Karpas-422 (cell line): Measurements from ENCODE around the gene ZNF646. TPM values are rescaled to one million over a fixed set of nuclear protein-coding genes. Genes with fewer than 3 reads are reported as not detected.

Experiments
- DNase-seq: peaks from one replicate; pipeline ENCODE4 v3.0.0-alpha.2; 2015
- H2AFZ ChIP-seq: fragments of 200-600 bp; sonication (generic); 2 replicates; pipeline ENCODE4 v1.6.1; 2014; ENCODE audit warnings: antibody characterized with exemption, low read length, mixed read lengths
- H3K27ac ChIP-seq: fragments of 200-600 bp; sonication (generic); 2 replicates; pipeline ENCODE4 v1.5.1; 2014; ENCODE audit warnings: mild to moderate bottlenecking, low read length, moderate library complexity
- H3K27me3 ChIP-seq: fragments of 200-600 bp; sonication (generic); 2 replicates; pipeline ENCODE4 v1.6.1; 2014; ENCODE audit warnings: low read length, mixed read lengths
- H3K36me3 ChIP-seq: fragments of 200-600 bp; sonication (generic); 2 replicates; pipeline ENCODE4 v1.6.1; 2014; ENCODE audit warnings: low read length, mixed read lengths; ENCODE audit not compliant: insufficient read depth
- H3K4me1 ChIP-seq: fragments of 200-600 bp; sonication (generic); 2 replicates; pipeline ENCODE4 v1.6.1; 2014; ENCODE audit warnings: mild to moderate bottlenecking, low read length, mixed read lengths
- H3K4me2 ChIP-seq: fragments of 200-600 bp; sonication (generic); 2 replicates; pipeline ENCODE4 v1.6.1; 2014; ENCODE audit warnings: low read length, low read depth, mild to moderate bottlenecking; ENCODE audit not compliant: poor library complexity, severe bottlenecking
- H3K4me3 ChIP-seq: fragments of 200-600 bp; sonication (generic); 2 replicates; pipeline ENCODE4 v1.5.1; 2014; ENCODE audit warnings: mild to moderate bottlenecking, antibody characterized with exemption, low read length, mixed read lengths
- H3K79me2 ChIP-seq: fragments of 200-600 bp; sonication (generic); 2 replicates; pipeline ENCODE4 v1.6.1; 2014; ENCODE audit warnings: mild to moderate bottlenecking, low read length, mixed read lengths
- H3K9ac ChIP-seq: fragments of 200-600 bp; sonication (generic); 2 replicates; pipeline ENCODE4 v1.6.0; 2014; ENCODE audit warnings: low read length
- H3K9me2 ChIP-seq: fragments of 200-600 bp; sonication (generic), shearing (Covaris generic); replicated peaks from 2 replicates; pipeline ENCODE4 v1.6.0; 2014; ENCODE audit warnings: mild to moderate bottlenecking, low read length, moderate library complexity; ENCODE audit not compliant: insufficient read depth
- H3K9me3 ChIP-seq: fragments of 300-700, 200-600 bp; sonication (generic); 2 replicates; pipeline ENCODE4 v1.6.1; 2014; ENCODE audit warnings: low read length, mixed read lengths
- H4K20me1 ChIP-seq: fragments of 200-600 bp; sonication (generic); 2 replicates; pipeline ENCODE4 v1.6.1; 2014; ENCODE audit warnings: mild to moderate bottlenecking, antibody characterized with exemption, low read length, low read depth; ENCODE audit not compliant: insufficient read depth
- total RNA-seq: library from RNA; depleted of rRNA; stranded (reverse); fragments of >200 nt; shearing (Covaris generic); gene quantifications from 2 replicates; pipeline ENCODE4 v1.2.3, GENCODE V29; 2014; ENCODE audit warnings: low replicate concordance

Gene ZNF646
- total RNA-seq, 1 experiment from 2014 or later: 22.0 TPM

GRCh38 chr16:31089199-31089598, 15.0 kb downstream of the ZNF646 start:
- Histone ChIP-seq H3K4me3 (no peak overlapping the region), H3K27ac (no peak overlapping the region), H3K79me2 (peaks cover 26% of the 10 kb centered on the region), H3K9ac (no peak overlapping the region), H3K9me3 (no peaks in the 10 kb centered on the region), H2AFZ (no peak overlapping the region), H4K20me1 (peaks cover 4% of the 10 kb centered on the region; the same call in 1 of the 2 replicates), H3K36me3 (0 out of 2 replicates have a peak, but pooled peaks cover 4% of the 10 kb centered on the region), H3K4me2 (no peak overlapping the region), H3K9me2 (no peaks in the 10 kb centered on the region), H3K27me3 (no peaks in the 10 kb centered on the region), H3K4me1 (peaks cover 22% of the 10 kb centered on the region)
- DNase-seq: no peak

DNA sequence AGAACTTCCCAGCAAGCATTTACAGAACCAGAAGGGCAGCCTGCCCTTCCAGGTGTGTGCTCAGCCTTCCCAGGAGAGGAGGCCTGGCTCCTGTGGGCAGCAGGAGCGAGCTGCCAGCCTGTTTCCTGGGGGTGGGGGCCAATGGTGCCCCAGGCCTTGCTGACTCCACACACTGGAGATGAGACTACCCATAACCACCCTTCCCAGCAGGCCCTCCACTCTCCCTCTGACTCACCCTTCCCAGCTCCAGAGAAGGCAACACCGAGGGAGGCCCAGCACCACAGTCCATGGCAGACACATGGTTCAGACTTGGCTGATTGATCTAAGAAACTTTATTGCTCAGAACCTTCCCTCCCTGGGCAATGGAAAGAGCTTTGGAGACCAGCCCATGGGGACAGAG, 16.3 kb downstream of the ZNF646 start:
- H3K9ac ChIP-seq: no peak overlapping the region
- DNase-seq: peak; percentile 29
- no peaks in the 10 kb centered on the region for H3K9me3 ChIP-seq

DNA sequence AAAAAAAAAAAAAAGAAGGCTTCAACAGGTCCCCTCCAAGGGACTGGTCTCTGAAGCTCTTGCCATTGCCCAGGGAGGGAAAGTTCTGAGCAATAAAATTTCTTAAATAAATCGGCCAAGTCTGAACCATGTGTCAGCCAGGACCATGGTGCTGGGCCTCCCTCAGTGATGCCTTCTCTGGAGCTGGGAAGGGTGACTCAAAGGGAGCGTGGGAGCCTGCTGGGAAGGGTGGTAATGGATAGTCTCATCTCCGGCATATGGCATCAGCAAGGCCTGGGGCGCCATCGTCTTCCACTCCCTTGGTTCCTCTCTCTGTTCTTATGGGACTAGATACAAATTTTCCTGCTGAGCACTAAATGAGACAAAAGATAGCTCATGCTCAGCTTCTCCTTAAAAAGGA, 18.1 kb downstream of the ZNF646 start:
- H3K36me3 ChIP-seq: 0 out of 2 replicates have a peak, but pooled peaks cover 4% of the 10 kb centered on the region
- H3K9me2 ChIP-seq: no peaks in the 10 kb centered on the region
- H3K27ac ChIP-seq: no peak overlapping the region
- H3K9me3 ChIP-seq: no peaks in the 10 kb centered on the region
- no peak overlapping the region for H3K4me3 ChIP-seq
- DNase-seq: peak; percentile 32
- H2AFZ ChIP-seq: no peak overlapping the region
- no peak overlapping the region for H3K9ac ChIP-seq
- H3K4me2 ChIP-seq: peak overlapping the region; percentile 89
- H3K79me2 ChIP-seq: peaks cover 31% of the 10 kb centered on the region
- H3K4me1 ChIP-seq: peaks cover 18% of the 10 kb centered on the region
- 0 out of 2 replicates have a peak, but pooled peaks cover 4% of the 10 kb centered on the region for H4K20me1 ChIP-seq
- no peaks in the 10 kb centered on the region for H3K27me3 ChIP-seq

More for the DNA sequence above, 16.3 kb downstream of the ZNF646 start:
- Histone ChIP-seq H3K27ac (no peak overlapping the region), H3K4me2 (no peak overlapping the region), H3K79me2 (peaks cover 31% of the 10 kb centered on the region), H4K20me1 (peaks cover 4% of the 10 kb centered on the region; the same call in 1 of the 2 replicates), H3K4me3 (no peak overlapping the region), H3K27me3 (no peaks in the 10 kb centered on the region), H3K9me2 (no peaks in the 10 kb centered on the region), H2AFZ (no peak overlapping the region), H3K4me1 (peaks cover 22% of the 10 kb centered on the region), H3K36me3 (0 out of 2 replicates have a peak, but pooled peaks cover 4% of the 10 kb centered on the region)

DNA sequence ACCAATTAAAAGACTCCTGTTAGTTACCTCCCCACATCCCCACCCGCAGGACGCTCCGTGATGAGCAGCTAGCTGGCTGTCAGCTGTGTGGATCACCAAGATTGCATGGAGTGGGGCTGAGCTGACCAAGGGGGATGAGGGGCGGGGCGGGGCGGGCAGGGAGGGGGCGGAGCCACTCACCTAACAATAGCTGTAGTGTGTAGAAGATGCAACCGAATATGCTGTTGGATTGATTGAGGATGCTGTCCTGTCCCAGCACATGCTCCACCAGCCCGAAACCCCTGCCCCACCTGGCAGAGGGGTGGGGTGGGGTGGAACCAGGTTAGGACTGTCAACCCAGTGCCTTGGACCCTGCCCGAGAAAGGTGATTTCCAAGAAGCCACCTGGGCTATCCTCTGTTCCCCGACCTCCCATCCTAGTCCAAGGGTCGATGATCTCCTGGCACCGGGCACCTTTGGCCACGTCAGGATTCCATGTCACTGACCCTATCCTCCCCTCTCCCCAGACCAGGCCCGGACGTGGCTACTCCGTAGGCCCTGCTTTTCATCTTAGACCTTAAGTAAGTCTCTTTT, 19.0 kb downstream of the ZNF646 start:
- Histone ChIP-seq H3K4me2 (peak overlapping the region; percentile 89), H3K4me1 (peaks cover 18% of the 10 kb centered on the region), H2AFZ (no peak overlapping the region), H3K79me2 (peaks cover 31% of the 10 kb centered on the region), H3K4me3 (peak overlapping the region; percentile 97), H3K36me3 (0 out of 2 replicates have a peak, but pooled peaks cover 4% of the 10 kb centered on the region), H3K9me3 (no peaks in the 10 kb centered on the region), H3K9ac (peak overlapping the region; percentile 92), H4K20me1 (0 out of 2 replicates have a peak, but pooled peaks cover 4% of the 10 kb centered on the region), H3K27ac (no peak overlapping the region; the same call in 1 of the 2 replicates), H3K27me3 (no peaks in the 10 kb centered on the region), H3K9me2 (no peaks in the 10 kb centered on the region)
- peak; percentile 68 for DNase-seq

DNA sequence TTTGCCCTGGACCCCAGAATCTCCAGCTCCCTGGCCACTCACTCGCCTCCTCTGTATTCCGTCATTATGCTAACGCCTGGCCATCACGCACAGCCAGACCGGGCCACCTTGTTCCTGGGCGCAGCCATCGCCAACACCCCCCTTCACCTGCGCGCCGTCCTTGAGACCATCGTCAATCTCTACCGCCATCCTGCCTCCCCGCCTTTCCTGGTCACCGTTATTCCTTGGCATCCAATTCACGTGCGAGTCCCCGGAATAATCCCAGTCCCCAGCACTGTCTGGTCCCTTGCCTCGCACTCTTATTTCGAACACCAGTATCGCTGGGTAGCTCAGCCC, 19.8 kb downstream of the ZNF646 start:
- Histone ChIP-seq H2AFZ (peak overlapping the region; percentile 58; the same call in 1 of the 2 replicates), H3K27ac (peak overlapping the region; percentile 69), H4K20me1 (0 out of 2 replicates have a peak, but pooled peaks cover 4% of the 10 kb centered on the region), H3K9ac (peak overlapping the region; percentile 92), H3K79me2 (peaks cover 31% of the 10 kb centered on the region), H3K27me3 (no peaks in the 10 kb centered on the region), H3K9me2 (no peaks in the 10 kb centered on the region), H3K36me3 (0 out of 2 replicates have a peak, but pooled peaks cover 4% of the 10 kb centered on the region), H3K9me3 (no peaks in the 10 kb centered on the region), H3K4me1 (peaks cover 18% of the 10 kb centered on the region), H3K4me3 (peak overlapping the region; percentile 97), H3K4me2 (peak overlapping the region; percentile 89)
- peak; percentile 61 for DNase-seq

GRCh38 chr16:31094424-31095120, 20.4 kb downstream of the ZNF646 start, which contains the start of gene VKORC1:
VKORC1 (minus strand) TSS chr16:31094797; CDS start chr16:31094729, 68 bp downstream.
- peak within 1 kb of the TSS; percentile 97 for H3K4me3 ChIP-seq
- DNase-seq: peak; percentile 97
- H3K9me3 ChIP-seq: no peaks in the 10 kb centered on the region
- H3K27ac ChIP-seq: peak within 1 kb of the TSS; percentile 69
- peaks cover 31% of the 10 kb centered on the region for H3K79me2 ChIP-seq
- peak within 1 kb of the TSS; percentile 89 for H3K4me2 ChIP-seq
- peak within 1 kb of the TSS; percentile 92 for H3K9ac ChIP-seq
- peaks cover 18% of the 10 kb centered on the region for H3K4me1 ChIP-seq
- H2AFZ ChIP-seq: peak within 1 kb of the TSS; percentile 77
- 0 out of 2 replicates have a peak, but pooled peaks cover 4% of the 10 kb centered on the region for H4K20me1 ChIP-seq
- 0 out of 2 replicates have a peak, but pooled peaks cover 4% of the 10 kb centered on the region for H3K36me3 ChIP-seq
- no peaks in the 10 kb centered on the region for H3K27me3 ChIP-seq
- no peaks in the 10 kb centered on the region for H3K9me2 ChIP-seq

- Histone ChIP-seq H3K9ac (no peak overlapping the region), H3K4me1 (peaks cover 8% of the 10 kb centered on the region), H3K79me2 (no peaks in the 10 kb centered on the region), H3K9me2 (no peaks in the 10 kb centered on the region), H3K36me3 (no peaks in the 10 kb centered on the region), H3K4me2 (no peak overlapping the region), H3K4me3 (no peak overlapping the region), H4K20me1 (no peaks in the 10 kb centered on the region), H2AFZ (no peak overlapping the region), H3K27ac (no peak overlapping the region), H3K9me3 (no peaks in the 10 kb centered on the region), H3K27me3 (no peaks in the 10 kb centered on the region)
- DNase-seq: no peak
These were observed 25.8 kb downstream of the ZNF646 start for GRCh38 chr16:31099860-31100638.
